GM21390 (cell line): ENCODE results near the gene TSPO.

Experiments used
- ATAC-seq: cut with Tn5 transposase; IDR thresholded peaks from one replicate; pipeline ENCODE4 v1.9.1; 2021; ENCODE audit not compliant: unreplicated experiment

TSPO gene

GRCh38 chr22:43174941-43175531, 23.7 kb downstream of the TSPO start:
- no peak for ATAC-seq

- no peak for ATAC-seq
Observed at GRCh38 chr22:43176090-43176489, 24.7 kb downstream of the TSPO start.

DNA sequence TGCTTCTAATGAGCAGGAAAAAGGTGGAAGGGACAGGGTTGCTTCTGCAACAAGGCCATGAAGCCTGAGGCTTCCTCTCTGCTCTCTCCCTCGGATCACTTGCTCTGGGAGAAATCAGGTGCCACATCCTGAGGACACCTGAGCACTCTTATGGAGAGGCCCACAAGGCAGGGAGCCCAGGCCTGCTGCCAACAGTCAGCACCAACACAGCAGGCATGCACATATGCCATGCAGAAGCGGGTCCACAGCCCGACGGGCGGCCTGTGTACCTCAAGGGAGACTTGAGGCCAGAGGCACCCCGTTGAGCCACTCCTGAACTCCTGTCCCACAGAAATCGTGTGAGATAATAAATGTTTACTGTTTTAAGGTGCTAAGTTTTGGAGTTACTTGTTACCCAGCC, 26.1 kb downstream of the TSPO start:
- no peak for ATAC-seq

DNA sequence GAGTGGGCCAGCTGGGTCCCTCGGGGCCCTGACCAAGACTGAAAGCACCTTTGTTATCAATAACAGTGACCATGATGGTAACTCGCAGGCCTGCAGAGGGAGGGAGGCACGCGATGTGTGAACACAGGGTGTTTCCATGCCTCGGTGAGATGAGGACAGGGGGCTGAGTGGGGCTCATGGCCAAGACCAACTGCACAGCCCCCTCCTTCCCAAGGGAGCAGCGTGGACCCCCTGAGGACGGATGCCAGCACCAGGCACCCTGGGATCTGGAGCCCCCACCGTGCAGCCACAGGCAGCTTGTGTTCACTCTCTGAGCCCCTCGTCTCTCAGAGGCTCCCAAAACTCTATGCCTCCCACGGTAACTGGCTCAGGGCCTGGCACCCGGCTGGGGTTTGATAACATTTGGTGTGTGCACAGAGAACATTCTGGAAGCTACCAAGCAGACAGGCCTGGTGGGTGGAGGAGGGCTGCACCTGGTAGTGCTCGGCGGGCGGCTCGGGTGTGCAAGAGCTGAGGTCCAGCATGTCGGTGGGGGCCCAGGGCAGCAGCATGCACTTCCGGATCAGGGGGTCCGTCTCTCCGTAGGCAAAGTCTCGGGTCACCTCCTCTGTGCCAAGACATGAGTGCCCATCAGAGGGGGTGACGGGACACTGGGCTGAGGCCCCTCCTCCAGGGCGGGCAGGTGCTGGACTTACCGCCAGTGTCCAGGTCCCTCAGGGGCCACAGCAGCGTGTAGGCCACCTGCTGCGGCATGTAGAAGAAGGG, 28.0 kb downstream of the TSPO start:
- no peak for ATAC-seq

GRCh38 chr22:43179911-43180195, 28.5 kb downstream of the TSPO start:
- no peak for ATAC-seq

DNA sequence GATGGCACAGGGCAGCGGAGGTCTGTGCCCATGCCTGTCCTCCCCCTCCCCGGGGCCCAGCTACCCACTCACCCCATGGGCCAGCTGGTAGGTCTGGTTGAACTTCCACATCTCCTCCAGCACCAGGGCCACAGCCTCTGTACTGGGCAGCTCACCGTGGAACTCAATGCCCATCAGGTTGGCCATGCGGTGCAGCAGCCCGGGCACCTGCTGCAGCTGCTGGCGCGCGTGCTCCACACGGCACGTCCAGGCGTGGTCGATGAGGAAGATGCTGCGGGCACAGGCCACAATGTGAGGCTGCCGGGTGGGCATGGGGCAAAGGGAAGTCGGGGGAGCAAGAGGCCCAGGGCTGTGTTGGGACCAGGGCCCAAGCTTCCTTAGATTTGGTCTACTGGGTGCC, 29.3 kb downstream of the TSPO start:
- no peak for ATAC-seq

DNA sequence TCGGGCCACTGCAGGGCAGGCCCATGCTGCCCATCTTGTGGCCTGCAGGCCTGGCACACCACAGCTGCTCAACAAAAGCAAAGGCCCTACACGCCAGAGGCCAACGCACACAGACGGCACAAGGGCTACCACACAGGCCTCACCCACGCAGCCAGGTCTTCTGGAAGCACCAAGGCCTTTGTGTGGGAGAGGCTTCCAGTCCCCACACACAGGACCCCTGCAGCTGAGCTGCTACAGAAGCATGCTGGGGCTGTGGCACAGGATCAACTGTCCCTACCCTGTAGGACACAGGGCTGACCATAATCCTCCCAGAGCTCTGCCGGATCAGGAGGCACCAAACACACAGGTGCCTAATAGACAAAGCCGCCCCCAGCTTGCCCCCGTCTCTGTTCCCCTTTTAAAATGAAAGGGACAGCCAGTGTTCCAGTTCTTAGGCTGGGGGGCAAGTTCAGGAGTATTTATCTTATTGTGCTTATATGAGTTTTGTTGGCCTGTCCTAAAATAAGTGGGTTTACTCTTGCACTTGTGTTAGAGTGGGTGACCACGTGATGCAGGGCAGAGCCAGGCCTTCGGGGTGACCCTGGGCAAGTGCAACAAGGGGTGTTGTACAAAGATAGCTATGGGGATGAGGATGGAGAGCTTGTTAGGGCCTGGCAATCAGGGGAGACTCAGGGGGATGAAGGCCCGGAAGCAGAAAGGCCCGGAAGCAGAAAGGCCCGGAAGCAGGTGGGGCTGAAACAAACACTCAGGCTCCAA, 30.1 kb downstream of the TSPO start:
- no peak for ATAC-seq

DNA sequence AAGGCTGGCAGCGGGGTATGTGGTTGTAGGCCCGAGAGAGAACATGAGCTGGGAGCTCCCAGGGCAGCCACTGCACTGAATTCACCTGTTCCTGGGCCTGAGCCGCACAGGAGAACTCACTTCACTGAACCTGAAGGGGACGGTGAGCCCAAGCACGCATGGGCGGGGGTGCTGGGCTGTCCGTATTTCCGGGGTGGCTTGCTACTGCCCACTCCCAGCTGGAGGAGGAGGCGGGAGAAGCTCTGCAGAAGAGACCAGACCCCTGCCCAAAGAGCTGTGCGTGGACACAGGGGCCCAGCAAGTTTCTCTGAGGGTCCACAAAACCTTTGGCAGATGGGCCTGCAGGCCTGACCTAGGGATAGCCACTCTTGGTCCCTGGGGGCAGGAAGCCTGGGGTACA, 30.8 kb downstream of the TSPO start:
- ATAC-seq = no peak

DNA sequence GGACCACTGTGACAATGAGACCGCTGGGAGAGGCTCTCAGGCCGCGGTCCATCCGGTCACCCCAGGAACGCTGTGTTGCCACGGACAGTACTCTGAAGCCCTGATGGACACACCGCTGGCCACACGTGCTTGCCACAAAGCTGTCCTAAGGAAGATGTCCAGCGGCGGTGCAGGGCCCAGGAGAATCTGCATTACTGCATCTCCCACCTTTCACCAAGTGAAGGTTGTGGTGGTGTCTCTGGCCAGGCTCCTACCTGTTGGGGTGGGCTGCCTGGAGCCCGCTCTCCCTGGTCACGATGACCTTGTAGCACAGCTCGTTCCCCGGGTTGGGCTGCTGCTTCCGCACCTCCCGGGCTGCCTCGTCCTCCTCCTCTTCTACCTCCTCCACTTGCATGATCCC, 31.4 kb downstream of the TSPO start:
- no peak for ATAC-seq

- no peak for ATAC-seq
Observed at GRCh38 chr22:43183496-43184277, 32.3 kb downstream of the TSPO start.

GRCh38 chr22:43185860-43186261, 34.5 kb downstream of the TSPO start:
- no peak for ATAC-seq

GRCh38 chr22:43186272-43187170, 35.2 kb downstream of the TSPO start, which contains the start of gene TTLL12:
Gene TTLL12 (minus strand): TSS chr22:43187134. CDS start chr22:43187069, 65 bp downstream.
- peak; percentile 52 for ATAC-seq

- ATAC-seq = peak; percentile 82
Observed at GRCh38 chr22:43187171-43188099, 36.1 kb downstream of the TSPO start.

- no peak for ATAC-seq
Observed at GRCh38 chr22:43188829-43189545, 37.6 kb downstream of the TSPO start.

GRCh38 chr22:43191831-43192230, 40.5 kb downstream of the TSPO start:
- ATAC-seq = no peak

DNA sequence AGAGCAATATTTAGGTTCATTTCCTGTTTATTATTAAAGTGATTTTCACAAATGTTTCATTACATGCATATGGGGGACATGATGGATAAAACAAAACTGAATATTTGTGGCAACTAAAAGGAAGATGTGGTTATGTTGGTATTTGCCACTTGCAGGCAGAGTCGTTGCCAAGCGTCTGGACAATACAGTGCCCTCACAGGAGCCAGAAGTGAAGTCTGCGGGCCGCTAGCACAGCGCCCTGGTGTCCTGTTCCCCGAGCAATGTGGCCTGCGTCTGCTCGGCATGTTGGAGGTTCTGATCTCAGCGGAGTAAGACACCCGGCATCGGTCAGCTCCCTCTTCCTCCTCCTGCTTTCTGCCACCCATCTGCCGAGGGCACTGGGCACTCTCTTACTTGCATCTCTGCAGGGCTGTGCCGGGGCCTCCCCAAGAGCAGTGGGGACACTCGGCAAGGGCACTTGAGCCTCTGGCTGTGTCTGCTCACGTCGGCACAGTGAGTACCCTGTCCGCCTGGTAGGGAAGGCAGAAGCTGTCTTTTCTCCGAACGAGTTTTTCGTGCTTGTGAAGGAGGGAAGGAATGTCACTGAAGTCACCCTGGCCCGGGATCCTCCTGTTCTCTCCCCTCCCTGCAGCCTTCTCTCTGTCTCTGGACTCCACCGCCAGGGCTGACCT, 46.0 kb downstream of the TSPO start:
- no peak for ATAC-seq

- ATAC-seq = no peak
Observed at GRCh38 chr22:43198126-43198525, 46.8 kb downstream of the TSPO start.

- ATAC-seq = no peak
Observed at GRCh38 chr22:43198936-43199335, 47.6 kb downstream of the TSPO start.
